GM13977 (cell line): ENCODE measurements around the gene TCF25.
A peak's percentile ranks its signal among the peaks of the same experiment; 100 is the strongest.

Experiments
- DNase-seq: peaks from one replicate; pipeline ENCODE4 v3.0.0; 2012; ENCODE audit warnings: low spot score
- in situ Hi-C: fragments of 300-500 bp; cut with MboI; formaldehyde crosslinking; loops from one replicate; pipeline ENCODE4 v1.12.0; 2022; ENCODE audit warnings: low sequenced_read_pairs, low pct_unique_long_range_greater_than_20kb, mixed read lengths, inconsistent platforms; ENCODE audit not compliant: unreplicated experiment
- TF ChIP-seq, protein P1 (sequence below): IDR thresholded peaks from 2 replicates; pipeline ENCODE4 v1.5.1; 2012; ENCODE audit warnings: mild to moderate bottlenecking, control low read depth; ENCODE audit not compliant: insufficient read depth; ENCODE audit errors: extremely low read depth, missing control alignments

TCF25 gene

DNA sequence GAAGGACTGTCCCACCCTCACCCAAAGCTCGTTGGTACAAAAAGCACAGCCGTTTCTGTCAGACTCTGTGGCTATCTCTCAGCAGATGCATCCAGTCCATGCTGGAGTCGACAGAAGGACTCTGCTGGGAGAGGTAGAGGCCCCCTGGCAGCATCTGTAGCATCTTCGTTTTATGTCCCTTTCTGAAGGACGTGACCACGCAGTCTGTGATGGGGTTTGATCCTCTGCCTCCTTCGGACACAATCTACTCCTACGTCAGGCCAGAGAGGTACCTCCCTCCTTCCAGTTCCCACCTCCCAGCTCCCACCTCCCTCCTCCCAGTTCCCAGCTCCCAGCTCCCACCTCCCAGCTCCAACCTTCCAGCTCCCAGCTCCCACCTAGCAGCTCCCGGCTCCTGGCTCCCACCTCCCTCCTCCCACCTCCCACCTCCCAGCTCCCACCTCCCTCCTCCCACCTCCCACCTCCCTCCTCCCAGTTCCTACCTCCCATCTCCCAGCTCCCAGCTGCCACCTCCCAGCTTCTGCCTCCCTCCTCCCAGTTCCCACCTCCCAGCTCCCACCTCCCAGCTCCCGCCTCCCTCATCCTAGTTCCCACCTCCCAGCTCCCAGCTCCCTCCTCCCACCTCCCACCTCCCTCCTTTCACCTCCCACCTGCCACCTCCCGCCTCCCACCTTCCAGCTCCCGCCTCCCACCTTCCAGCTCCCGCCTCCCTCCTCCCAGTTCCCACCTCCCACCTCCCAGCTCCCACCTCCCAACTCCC is 33.8 kb downstream of the TCF25 start:
- TF ChIP-seq, protein P1, sequence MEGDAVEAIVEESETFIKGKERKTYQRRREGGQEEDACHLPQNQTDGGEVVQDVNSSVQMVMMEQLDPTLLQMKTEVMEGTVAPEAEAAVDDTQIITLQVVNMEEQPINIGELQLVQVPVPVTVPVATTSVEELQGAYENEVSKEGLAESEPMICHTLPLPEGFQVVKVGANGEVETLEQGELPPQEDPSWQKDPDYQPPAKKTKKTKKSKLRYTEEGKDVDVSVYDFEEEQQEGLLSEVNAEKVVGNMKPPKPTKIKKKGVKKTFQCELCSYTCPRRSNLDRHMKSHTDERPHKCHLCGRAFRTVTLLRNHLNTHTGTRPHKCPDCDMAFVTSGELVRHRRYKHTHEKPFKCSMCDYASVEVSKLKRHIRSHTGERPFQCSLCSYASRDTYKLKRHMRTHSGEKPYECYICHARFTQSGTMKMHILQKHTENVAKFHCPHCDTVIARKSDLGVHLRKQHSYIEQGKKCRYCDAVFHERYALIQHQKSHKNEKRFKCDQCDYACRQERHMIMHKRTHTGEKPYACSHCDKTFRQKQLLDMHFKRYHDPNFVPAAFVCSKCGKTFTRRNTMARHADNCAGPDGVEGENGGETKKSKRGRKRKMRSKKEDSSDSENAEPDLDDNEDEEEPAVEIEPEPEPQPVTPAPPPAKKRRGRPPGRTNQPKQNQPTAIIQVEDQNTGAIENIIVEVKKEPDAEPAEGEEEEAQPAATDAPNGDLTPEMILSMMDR, result no peak
- DNase-seq, result peak; percentile 29
- in situ Hi-C loops, result no loop called here

DNA sequence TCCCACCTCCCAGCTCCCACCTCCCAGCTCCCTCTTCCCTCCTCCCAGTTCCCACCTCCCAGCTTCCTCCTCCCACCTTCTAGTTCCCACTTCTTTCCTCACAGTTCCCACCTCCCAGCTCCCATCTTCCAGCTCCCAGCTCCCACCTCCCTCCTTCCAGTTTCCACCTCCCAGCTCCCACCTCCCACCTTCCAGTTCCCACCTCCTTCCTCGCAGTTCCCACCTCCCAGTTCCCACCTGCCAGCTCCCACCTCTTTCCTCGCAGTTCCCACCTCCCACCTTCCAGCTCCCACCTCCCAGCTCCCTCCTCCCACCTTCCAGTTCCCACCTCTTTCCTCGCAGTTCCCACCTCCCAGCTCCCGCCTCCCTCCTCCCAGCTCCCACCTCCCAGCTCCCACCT is 34.8 kb downstream of the TCF25 start:
- no peak for DNase-seq
- in situ Hi-C loops, result no loop called here
- TF ChIP-seq, protein P1, result no peak

DNA sequence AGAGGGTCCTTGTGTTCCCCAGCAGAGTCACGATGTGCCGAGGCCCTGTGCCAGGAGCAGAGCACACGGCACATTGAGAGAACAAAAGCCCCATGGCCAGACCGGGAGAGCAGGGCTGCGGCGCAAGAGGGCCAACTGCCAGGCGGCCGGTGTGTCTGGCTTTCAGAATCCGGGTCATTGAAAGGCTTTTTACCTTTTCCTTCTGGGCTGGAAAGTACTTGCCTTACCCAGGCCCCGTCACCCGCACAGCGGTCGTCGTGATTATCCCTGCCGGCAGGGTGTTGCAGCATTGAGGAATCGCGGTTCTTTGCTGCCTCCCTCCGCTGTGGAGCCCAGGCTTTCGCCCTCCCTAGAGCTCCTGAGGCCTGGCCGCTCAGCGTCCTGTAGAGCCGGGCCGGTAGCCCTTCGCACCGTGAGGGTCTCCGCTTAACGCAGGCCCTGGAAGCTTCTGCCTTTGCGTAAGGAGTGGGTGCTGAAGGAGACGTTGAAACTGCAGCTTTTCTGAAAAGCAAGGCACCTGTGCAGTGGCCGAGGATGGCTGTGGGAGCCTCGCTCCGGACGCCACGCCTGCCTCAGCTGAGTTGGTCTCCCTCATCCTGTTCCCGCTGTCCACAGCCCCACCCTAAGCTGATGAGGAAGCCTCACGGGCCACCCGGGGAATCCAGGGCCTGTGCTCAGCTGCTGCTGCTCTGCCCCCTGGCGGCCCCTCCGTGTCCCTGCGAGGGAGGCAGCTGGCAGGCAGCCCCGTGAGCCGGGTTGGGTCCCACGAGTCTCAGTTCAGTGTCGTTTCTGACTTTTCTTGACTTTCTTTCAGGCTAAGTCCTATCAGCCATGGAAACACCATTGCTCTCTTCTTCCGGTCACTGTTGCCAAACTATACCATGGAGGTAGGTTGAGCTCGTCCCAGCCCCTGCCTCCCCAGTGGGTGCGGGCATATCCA is 36.7 kb downstream of the TCF25 start:
- peak; percentile 86 for DNase-seq
- in situ Hi-C loops, result no loop called here
- TF ChIP-seq, protein P1, result peak; percentile 95

DNA sequence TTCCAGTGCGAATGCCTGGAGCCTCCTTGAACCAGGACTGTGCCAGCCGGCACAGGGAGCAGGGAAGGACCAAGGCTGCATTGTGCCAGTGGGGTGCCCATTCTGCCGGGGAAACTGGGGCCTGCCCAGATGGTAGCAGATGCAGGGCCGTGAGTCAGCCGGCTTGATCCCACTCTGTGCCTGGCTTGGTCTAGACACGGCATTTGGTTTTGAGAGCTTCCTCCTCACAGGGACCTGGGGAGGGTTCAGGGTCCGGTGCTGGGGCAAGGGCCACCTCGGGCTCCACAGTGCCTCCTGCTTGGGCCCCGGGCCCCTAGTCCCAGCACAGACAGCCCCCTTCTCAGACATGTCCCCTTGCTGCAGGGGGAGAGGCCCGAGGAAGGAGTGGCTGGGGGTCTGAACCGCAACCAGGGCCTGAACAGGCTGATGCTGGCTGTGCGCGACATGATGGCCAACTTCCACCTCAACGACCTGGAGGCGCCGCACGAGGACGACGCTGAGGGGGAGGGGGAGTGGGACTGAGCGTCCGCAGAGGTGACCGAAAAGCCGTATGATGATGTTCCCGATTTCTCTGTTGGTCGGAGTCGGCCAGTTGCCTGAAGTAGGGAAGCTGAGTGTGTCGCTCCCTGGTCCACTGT is 37.4 kb downstream of the TCF25 start:
- no peak for DNase-seq
- TF ChIP-seq, protein P1, result no peak
- in situ Hi-C loops, result no loop called here

DNA sequence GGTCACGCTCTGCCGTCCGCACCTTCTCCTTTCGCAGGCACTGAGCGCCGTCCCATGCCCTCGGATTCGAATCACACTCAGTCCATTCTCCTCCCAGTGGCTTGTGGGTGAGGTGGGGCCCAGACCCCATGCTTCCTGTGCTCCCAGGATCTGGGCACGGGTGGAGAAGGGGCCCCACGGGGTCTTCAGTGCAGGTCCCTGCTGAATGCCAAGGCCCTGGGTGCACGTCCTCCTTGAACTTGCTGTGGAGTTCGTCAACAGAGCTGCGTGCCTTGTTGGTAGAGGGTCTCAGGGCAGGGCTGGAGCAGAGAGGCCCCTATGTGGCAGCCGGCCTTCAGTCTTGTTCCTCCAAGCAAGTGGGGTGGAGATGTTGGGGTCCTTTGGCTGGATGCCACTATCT is 38.0 kb downstream of the TCF25 start:
- in situ Hi-C loops, result no loop called here
- TF ChIP-seq, protein P1, result no peak

DNA sequence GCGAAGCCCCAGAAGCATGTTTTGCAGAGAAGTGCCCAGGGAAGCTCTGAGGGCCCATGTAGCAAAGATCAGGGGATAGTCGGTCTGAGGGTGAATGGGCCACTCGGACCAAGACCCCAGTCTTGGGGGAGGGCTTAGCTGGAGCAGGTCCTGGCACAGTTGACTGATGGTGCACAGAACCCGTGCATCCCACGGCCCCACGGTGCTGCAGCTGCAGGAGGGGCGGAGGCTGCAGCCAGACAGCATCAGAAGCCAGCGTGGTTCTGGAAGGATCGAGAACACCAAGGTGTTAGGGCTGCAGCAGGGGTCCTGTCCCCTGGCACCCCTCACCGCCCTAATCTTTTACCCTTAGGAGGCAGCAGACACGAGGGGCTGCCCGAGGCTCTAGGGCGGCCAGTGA is 38.8 kb downstream of the TCF25 start:
- no peak for DNase-seq
- TF ChIP-seq, protein P1, result no peak
- in situ Hi-C loops, result no loop called here

More for the DNA sequence above, 38.0 kb downstream of the TCF25 start:
- no peak for DNase-seq
